Retinal pigment epithelial cell (primary cell): ENCODE results near the gene KDM8.

Experiments
- DNase-seq: peaks from one replicate; pipeline ENCODE4 v3.0.0-alpha.2; 2010; ENCODE audit warnings: low read depth
- H3K4me3 ChIP-seq: 2 replicates; pipeline ENCODE4 v1.5.1; 2011; ENCODE audit warnings: mild to moderate bottlenecking, low read length, control low read depth, moderate library complexity
- CTCF ChIP-seq: conservative IDR thresholded peaks from 2 replicates; pipeline ENCODE4 v1.5.1; 2011; ENCODE audit warnings: low read depth, low read length, control low read depth, inconsistent platforms

Gene KDM8

GRCh38 chr16:27208796-27209195 is 5.5 kb downstream of the KDM8 start:
- no peak for TF ChIP-seq CTCF
- no peak for DNase-seq

GRCh38 chr16:27209591-27209990 is 6.3 kb downstream of the KDM8 start:
- no peak for TF ChIP-seq CTCF
- no peak overlapping the region for H3K4me3 ChIP-seq
- DNase-seq, result no peak

More at GRCh38 chr16:27208796-27209195, 5.5 kb downstream of the KDM8 start:
- H3K4me3 ChIP-seq, result no peak overlapping the region

DNA sequence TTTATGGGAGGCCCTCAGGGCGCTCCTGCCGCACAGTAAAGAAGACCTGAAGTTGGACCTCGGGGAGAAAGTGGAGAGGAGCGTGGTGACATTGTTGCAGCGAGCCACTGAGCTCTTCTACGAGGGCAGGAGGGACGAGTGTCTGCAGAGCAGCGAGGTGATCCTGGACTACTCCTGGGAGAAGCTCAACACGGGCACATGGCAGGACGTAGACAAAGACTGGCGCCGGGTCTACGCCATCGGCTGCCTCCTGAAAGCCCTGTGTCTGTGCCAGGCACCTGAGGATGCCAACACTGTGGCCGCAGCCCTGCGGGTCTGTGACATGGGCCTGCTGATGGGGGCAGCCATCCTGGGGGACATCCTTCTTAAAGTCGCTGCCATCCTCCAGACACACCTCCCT is 6.8 kb downstream of the KDM8 start:
- no peak overlapping the region for H3K4me3 ChIP-seq
- no peak for TF ChIP-seq CTCF
- no peak for DNase-seq

GRCh38 chr16:27211026-27211425 is 7.7 kb downstream of the KDM8 start:
- H3K4me3 ChIP-seq, result no peak overlapping the region
- TF ChIP-seq CTCF, result no peak
- DNase-seq, result no peak

GRCh38 chr16:27214084-27214961 is 11.0 kb downstream of the KDM8 start:
- DNase-seq, result no peak
- H3K4me3 ChIP-seq, result no peak overlapping the region
- no peak for TF ChIP-seq CTCF

DNA sequence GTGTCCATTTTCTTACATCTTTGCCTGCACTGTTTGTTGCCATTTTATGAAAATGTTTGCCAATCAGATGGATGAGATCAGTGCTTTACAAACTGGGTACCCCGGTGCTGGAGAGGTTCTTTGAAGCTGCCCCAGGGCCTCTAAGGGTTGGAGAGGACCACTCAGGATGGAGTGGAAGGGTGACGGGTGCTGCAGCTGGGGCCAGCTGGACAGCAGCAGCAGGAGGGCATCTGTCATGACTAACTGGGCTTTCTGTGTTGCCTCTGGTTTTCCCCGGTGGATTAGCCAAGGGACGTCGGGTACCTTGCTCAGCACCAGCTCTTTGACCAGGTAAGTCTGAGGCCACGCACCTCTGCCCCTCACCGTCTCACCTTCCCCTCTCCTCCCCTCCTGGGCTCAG is 12.3 kb downstream of the KDM8 start:
- no peak overlapping the region for H3K4me3 ChIP-seq
- no peak for DNase-seq
- TF ChIP-seq CTCF, result no peak

GRCh38 chr16:27216297-27216885 is 13.1 kb downstream of the KDM8 start:
- no peak for TF ChIP-seq CTCF
- H3K4me3 ChIP-seq, result no peak overlapping the region
- DNase-seq, result no peak
